ENCODE results near the gene ELMO2.

ELMO2 gene

GRCh38 chr20:46402331-46402811, 4.0 kb downstream of the ELMO2 start:
- H3K4me1 ChIP-seq (ENCODE audit: control insufficient read depth, low read length): peaks cover 24% of the 10 kb centered on the region
- H3K36me3 ChIP-seq (ENCODE audit: control insufficient read depth, low read length): peaks cover 5% of the 10 kb centered on the region; the same call in 1 of the 2 replicates
- no peak overlapping the region for H3K4me3 ChIP-seq (ENCODE audit: low read length)
- H3K9me3 ChIP-seq (ENCODE audit: control insufficient read depth, insufficient read depth, low read length): no peaks in the 10 kb centered on the region
- peaks cover 15% of the 10 kb centered on the region for H4K20me1 ChIP-seq (ENCODE audit: control insufficient read depth, insufficient read depth, low read depth, low read length)
- H3K27ac ChIP-seq (ENCODE audit: low read depth, low read length): no peak overlapping the region
- TF ChIP-seq CTCF (IDR thresholded peaks at IDR 0.05; ENCODE audit: low read depth, low read length, poor library complexity, severe bottlenecking) (no peak), EZH2phosphoT487 (IDR thresholded peaks at IDR 0.05; ENCODE audit: borderline replicate concordance, low read length) (no peak)
- H3K9me2 ChIP-seq (replicated peaks; ENCODE audit: control insufficient read depth, low read length): no peaks in the 10 kb centered on the region
- H3F3A ChIP-seq (ENCODE audit: control insufficient read depth, insufficient read depth): peaks cover 2% of the 10 kb centered on the region; the same call in 1 of the 2 replicates
- H3K27me3 ChIP-seq (ENCODE audit: control insufficient read depth, low read length): no peaks in the 10 kb centered on the region
- H3K4me2 ChIP-seq (ENCODE audit: low read length): no peak overlapping the region
- H3K79me2 ChIP-seq (ENCODE audit: control insufficient read depth, low read length): peaks cover 37% of the 10 kb centered on the region

- no peak overlapping the region for H3K27ac ChIP-seq (ENCODE audit: low read depth, low read length)
- peaks cover 37% of the 10 kb centered on the region for H3K79me2 ChIP-seq (ENCODE audit: control insufficient read depth, low read length)
- H3K9me2 ChIP-seq (replicated peaks; ENCODE audit: control insufficient read depth, low read length): no peaks in the 10 kb centered on the region
- no peaks in the 10 kb centered on the region for H3K27me3 ChIP-seq (ENCODE audit: control insufficient read depth, low read length)
- H3K9me3 ChIP-seq (ENCODE audit: control insufficient read depth, insufficient read depth, low read length): no peaks in the 10 kb centered on the region
- H3K4me3 ChIP-seq (ENCODE audit: low read length): no peak overlapping the region
- no peak overlapping the region for H3K4me2 ChIP-seq (ENCODE audit: low read length)
- peaks cover 2% of the 10 kb centered on the region; the same call in 1 of the 2 replicates for H3F3A ChIP-seq (ENCODE audit: control insufficient read depth, insufficient read depth)
- peaks cover 15% of the 10 kb centered on the region for H4K20me1 ChIP-seq (ENCODE audit: control insufficient read depth, insufficient read depth, low read depth, low read length)
- TF ChIP-seq EZH2phosphoT487 (IDR thresholded peaks at IDR 0.05; ENCODE audit: borderline replicate concordance, low read length) (no peak), CTCF (IDR thresholded peaks at IDR 0.05; ENCODE audit: low read depth, low read length, poor library complexity, severe bottlenecking) (no peak)
- H3K36me3 ChIP-seq (ENCODE audit: control insufficient read depth, low read length): peaks cover 5% of the 10 kb centered on the region; the same call in 1 of the 2 replicates
- peaks cover 18% of the 10 kb centered on the region for H3K4me1 ChIP-seq (ENCODE audit: control insufficient read depth, low read length)
Measured at GRCh38 chr20:46401478-46401860, 4.9 kb downstream of the ELMO2 start.

GRCh38 chr20:46400828-46401477, 5.5 kb downstream of the ELMO2 start:
- Histone ChIP-seq H3K27me3 (ENCODE audit: control insufficient read depth, low read length) (no peaks in the 10 kb centered on the region), H3K79me2 (ENCODE audit: control insufficient read depth, low read length) (peaks cover 37% of the 10 kb centered on the region), H3F3A (ENCODE audit: control insufficient read depth, insufficient read depth) (peaks cover 2% of the 10 kb centered on the region; the same call in 1 of the 2 replicates), H4K20me1 (ENCODE audit: control insufficient read depth, insufficient read depth, low read depth, low read length) (peaks cover 15% of the 10 kb centered on the region), H3K9me3 (ENCODE audit: control insufficient read depth, insufficient read depth, low read length) (no peaks in the 10 kb centered on the region), H3K9me2 (replicated peaks; ENCODE audit: control insufficient read depth, low read length) (no peaks in the 10 kb centered on the region), H3K4me1 (ENCODE audit: control insufficient read depth, low read length) (peaks cover 18% of the 10 kb centered on the region), H3K27ac (ENCODE audit: low read depth, low read length) (no peak overlapping the region), H3K36me3 (ENCODE audit: control insufficient read depth, low read length) (peaks cover 5% of the 10 kb centered on the region; the same call in 1 of the 2 replicates), H3K4me3 (ENCODE audit: low read length) (no peak overlapping the region), H3K4me2 (ENCODE audit: low read length) (no peak overlapping the region)
- TF ChIP-seq CTCF (IDR thresholded peaks at IDR 0.05; ENCODE audit: low read depth, low read length, poor library complexity, severe bottlenecking) (no peak), EZH2phosphoT487 (IDR thresholded peaks at IDR 0.05; ENCODE audit: borderline replicate concordance, low read length) (no peak)
